OCI-LY7 (cell line): Measurements from ENCODE around the gene LGALS9C.
"Not testable (repeated sequence)": the region's sequence is repeated elsewhere in the genome, so short reads cannot be mapped to it uniquely, and the experiment has no call there.

Source experiments
- CTCF ChIP-seq: fragments of 200-600 bp; sonication (generic); conservative IDR thresholded peaks from 2 replicates; pipeline ENCODE4 v1.5.1; 2014; ENCODE audit warnings: mild to moderate bottlenecking, antibody characterized with exemption, low read length, moderate library complexity, mixed read lengths
- EZH2phosphoT487 ChIP-seq: fragments of 200-600 bp; sonication (generic); IDR thresholded peaks from 2 replicates; pipeline ENCODE4 v1.6.1; 2018; ENCODE audit warnings: low read depth, borderline replicate concordance, mild to moderate bottlenecking, mixed run types, antibody characterized with exemption, low read length, moderate library complexity, mixed read lengths

DNA sequence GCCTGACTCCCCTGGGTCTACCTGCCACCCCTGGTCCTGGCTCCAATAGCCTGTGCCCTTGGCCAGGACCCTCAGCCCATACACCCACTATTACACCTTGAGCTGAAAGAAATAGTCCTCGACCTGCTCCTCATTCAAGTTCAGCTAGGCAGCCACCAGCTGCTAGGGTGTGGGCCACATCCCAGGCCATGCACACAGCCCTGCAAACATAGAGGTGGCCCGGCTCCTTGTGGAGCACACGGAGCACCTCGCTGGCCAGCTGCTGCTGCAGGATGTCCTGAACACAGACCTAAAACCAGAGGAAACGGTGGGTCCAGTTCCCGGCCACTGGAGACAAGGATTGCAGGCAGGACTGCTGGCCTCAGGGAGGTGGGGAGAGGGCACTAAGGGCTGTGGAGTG is 22.5 kb downstream of the LGALS9C start:
- TF ChIP-seq CTCF, EZH2phosphoT487: not testable (repeated sequence)
